Keratinocyte (primary cell): Measurements from ENCODE around the gene GCFC2. TPM values are rescaled to one million over a fixed set of nuclear protein-coding genes. Genes with fewer than 3 reads are reported as not detected.
A peak's percentile ranks its signal among the peaks of the same experiment; 100 is the strongest.
"Not testable (repeated sequence)": the region's sequence is repeated elsewhere in the genome, so short reads cannot be mapped to it uniquely, and the experiment has no call there.

Source experiments
- DNase-seq: peaks from one replicate; pipeline ENCODE4 v3.0.0-alpha.2; 2011; ENCODE audit warnings: low read depth, missing footprints, low spot score
- FAIRE-seq: peaks from 2 replicates; lab custom pipeline; 2011; peaks lifted over from hg19 to GRCh38; lab: Jason Lieb, UNC
- H2AFZ ChIP-seq: 2 replicates; pipeline ENCODE4 v1.6.0; 2012; ENCODE audit warnings: low read length, control low read depth, inconsistent platforms; ENCODE audit not compliant: control insufficient read depth
- H3K27ac ChIP-seq: 2 replicates; pipeline ENCODE4 v1.5.1; 2011; ENCODE audit warnings: low read length; ENCODE audit not compliant: control insufficient read depth, insufficient read depth
- H3K27me3 ChIP-seq: 3 replicates; pipeline ENCODE4 v1.6.0; 2011; ENCODE audit warnings: low read length; ENCODE audit not compliant: control insufficient read depth, insufficient read depth; ENCODE audit errors: extremely low read depth
- H3K36me3 ChIP-seq, 2 experiments: 2 replicates in 1 of 2; 3 replicates in 1 of 2; pipeline ENCODE4 v1.5.1; 2011; ENCODE audit warnings: low read length in 2 of 2, mild to moderate bottlenecking in 1 of 2; ENCODE audit not compliant: control insufficient read depth in 2 of 2, insufficient read depth in 2 of 2; ENCODE audit errors: extremely low read depth in 1 of 2
- H3K4me1 ChIP-seq: 3 replicates; pipeline ENCODE4 v1.5.1; 2011; ENCODE audit warnings: low read length; ENCODE audit not compliant: control insufficient read depth, insufficient read depth; ENCODE audit errors: extremely low read depth
- H3K4me2 ChIP-seq: 3 replicates; pipeline ENCODE4 v1.6.0; 2011; ENCODE audit warnings: low read depth, low read length; ENCODE audit not compliant: control insufficient read depth, insufficient read depth; ENCODE audit errors: extremely low read depth
- H3K4me3 ChIP-seq, 3 experiments: fragments of 200-600 bp in 1 of 3; sonication (generic) in 1 of 3; 2 replicates in 2 of 3; 3 replicates in 1 of 3; pipeline ENCODE4 v1.5.1; 2011 to 2016; ENCODE audit warnings: low read length in 3 of 3, mild to moderate bottlenecking in 3 of 3, control low read depth in 2 of 3, inconsistent platforms in 1 of 3, low read depth in 1 of 3, mixed read lengths in 1 of 3, mixed run types in 1 of 3, moderate library complexity in 1 of 3; ENCODE audit not compliant: control insufficient read depth in 2 of 3, insufficient read depth in 2 of 3; ENCODE audit errors: extremely low read depth in 1 of 3
- H3K79me2 ChIP-seq: 2 replicates; pipeline ENCODE4 v1.6.0; 2012; ENCODE audit warnings: low read length; ENCODE audit not compliant: control insufficient read depth, insufficient read depth
- H3K9ac ChIP-seq: 3 replicates; pipeline ENCODE4 v1.6.0; 2011; ENCODE audit warnings: low read length; ENCODE audit not compliant: control insufficient read depth, insufficient read depth; ENCODE audit errors: extremely low read depth
- H3K9me1 ChIP-seq: 3 replicates; pipeline ENCODE4 v1.6.0; 2011; ENCODE audit warnings: low read length; ENCODE audit not compliant: control insufficient read depth, insufficient read depth; ENCODE audit errors: extremely low read depth
- H3K9me3 ChIP-seq: 2 replicates; pipeline ENCODE4 v1.5.1; 2012; ENCODE audit warnings: low read depth, low read length; ENCODE audit not compliant: control insufficient read depth
- H4K20me1 ChIP-seq: 3 replicates; pipeline ENCODE4 v1.6.0; 2011; ENCODE audit warnings: low read length; ENCODE audit not compliant: control insufficient read depth, insufficient read depth; ENCODE audit errors: extremely low read depth
- EZH2 ChIP-seq: IDR thresholded peaks from one replicate; pipeline ENCODE4 v1.6.1; 2012; ENCODE audit warnings: inconsistent platforms, mild to moderate bottlenecking, low read length, moderate library complexity
- dilution Hi-C: fragments of 300-500 bp; cut with MboI; formaldehyde crosslinking; loops from one replicate; pipeline ENCODE4 v1.7.0; 2020; ENCODE audit warnings: low sequenced_read_pairs; ENCODE audit not compliant: extremely low pct_ligation_motif_present
- polyA plus RNA-seq, 5 experiments: library from polyadenylated mRNA; depleted of rRNA in 3 of 5; stranded (reverse) in 3 of 5; stranded (forward) in 1 of 5; unstranded in 1 of 5; fragments of >200 nt; gene quantifications; 1 replicate in 1 of 5; 2 replicates in 3 of 5; 3 replicates in 1 of 5; pipeline versions ENCODE4 v1.2.1 to v1.2.3, GENCODE V29; 2011 to 2012; ENCODE audit warnings: missing spikeins in 2 of 5, low read depth in 1 of 5, low replicate concordance in 1 of 5
- TF ChIP-seq, protein P1 (sequence below), 3 experiments: IDR thresholded peaks in 1 of 3; conservative IDR thresholded peaks in 1 of 3; optimal IDR thresholded peaks in 1 of 3; 2 replicates in 2 of 3; 3 replicates in 1 of 3; pipeline versions ENCODE3 to v1.5.1; 2011; ENCODE audit warnings: low read length in 3 of 3, mild to moderate bottlenecking in 3 of 3, moderate library complexity in 2 of 3, control low read depth in 1 of 3, inconsistent platforms in 1 of 3; ENCODE audit not compliant: insufficient read depth in 2 of 3; ENCODE audit errors: extremely low read depth in 1 of 3

The GCFC2 gene
- polyA plus RNA-seq, 1 donor (not counting 4 experiments of a cell fraction or from before 2014, with no cell fraction given) = 17.0 TPM

DNA sequence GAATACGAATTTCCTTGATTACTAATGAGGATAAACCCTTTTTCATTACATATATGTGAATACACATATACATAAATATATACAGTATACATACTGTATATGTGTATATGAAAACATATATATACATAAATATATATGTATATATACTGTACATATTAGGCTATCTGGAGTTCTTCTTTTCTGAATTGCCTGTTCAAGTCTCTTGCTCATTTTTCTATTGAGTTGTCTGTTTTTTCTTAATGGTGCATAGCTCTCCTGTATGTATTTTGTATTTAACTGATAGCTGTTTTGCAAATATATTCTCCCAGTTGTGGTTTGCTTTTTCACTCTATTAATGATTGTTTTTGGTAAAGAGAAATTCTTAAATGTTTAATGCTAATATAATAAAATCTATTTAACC is 8.9 kb upstream of the GCFC2 start:
- H2AFZ ChIP-seq = no peak overlapping the region
- H3K9me3 ChIP-seq = no peaks in the 10 kb centered on the region
- no peaks in the 10 kb centered on the region for H3K4me1 ChIP-seq
- DNase-seq (no peak), FAIRE-seq (no peak)
- H3K27ac ChIP-seq = no peak overlapping the region
- dilution Hi-C loops = no loop called here
- TF ChIP-seq EZH2 = no peak
- TF ChIP-seq, protein P1, sequence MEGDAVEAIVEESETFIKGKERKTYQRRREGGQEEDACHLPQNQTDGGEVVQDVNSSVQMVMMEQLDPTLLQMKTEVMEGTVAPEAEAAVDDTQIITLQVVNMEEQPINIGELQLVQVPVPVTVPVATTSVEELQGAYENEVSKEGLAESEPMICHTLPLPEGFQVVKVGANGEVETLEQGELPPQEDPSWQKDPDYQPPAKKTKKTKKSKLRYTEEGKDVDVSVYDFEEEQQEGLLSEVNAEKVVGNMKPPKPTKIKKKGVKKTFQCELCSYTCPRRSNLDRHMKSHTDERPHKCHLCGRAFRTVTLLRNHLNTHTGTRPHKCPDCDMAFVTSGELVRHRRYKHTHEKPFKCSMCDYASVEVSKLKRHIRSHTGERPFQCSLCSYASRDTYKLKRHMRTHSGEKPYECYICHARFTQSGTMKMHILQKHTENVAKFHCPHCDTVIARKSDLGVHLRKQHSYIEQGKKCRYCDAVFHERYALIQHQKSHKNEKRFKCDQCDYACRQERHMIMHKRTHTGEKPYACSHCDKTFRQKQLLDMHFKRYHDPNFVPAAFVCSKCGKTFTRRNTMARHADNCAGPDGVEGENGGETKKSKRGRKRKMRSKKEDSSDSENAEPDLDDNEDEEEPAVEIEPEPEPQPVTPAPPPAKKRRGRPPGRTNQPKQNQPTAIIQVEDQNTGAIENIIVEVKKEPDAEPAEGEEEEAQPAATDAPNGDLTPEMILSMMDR (optimal IDR thresholded peaks at IDR 0.05 in 1 of 3, IDR thresholded peaks at IDR 0.05 in 1 of 3, conservative IDR thresholded peaks at IDR 0.05 in 1 of 3; ENCODE audit: extremely low read depth in 1 of 3, insufficient read depth in 2 of 3, low read length in 3 of 3) = no peak
- no peak overlapping the region for H3K9ac ChIP-seq
- H3K27me3 ChIP-seq = peaks cover 3% of the 10 kb centered on the region
- H3K79me2 ChIP-seq = no peaks in the 10 kb centered on the region
- H4K20me1 ChIP-seq = no peaks in the 10 kb centered on the region
- no peak overlapping the region for H3K4me2 ChIP-seq
- no peaks in the 10 kb centered on the region for H3K36me3 ChIP-seq
- H3K4me3 ChIP-seq = no peak overlapping the region
- no peaks in the 10 kb centered on the region for H3K9me1 ChIP-seq

DNA sequence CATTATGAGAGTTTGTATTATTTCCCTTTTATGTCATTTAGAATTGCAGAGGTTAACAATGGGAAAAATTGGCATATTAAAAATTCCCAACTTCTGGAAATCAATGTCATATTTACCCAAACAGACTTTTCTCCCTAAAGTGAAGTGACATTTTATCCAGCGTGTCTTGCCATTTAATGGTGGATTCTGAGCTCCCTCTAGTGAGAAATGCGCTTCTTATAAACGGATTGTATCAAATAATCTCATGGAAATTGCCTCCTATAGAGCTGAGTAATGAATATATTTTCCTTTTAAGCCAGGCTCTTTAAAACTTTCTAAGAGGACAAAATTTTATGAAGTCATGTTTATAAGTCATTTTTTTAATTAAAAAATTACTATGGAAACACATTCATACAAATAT is 5.7 kb upstream of the GCFC2 start:
- dilution Hi-C loops = no loop called here
- H3K79me2 ChIP-seq = no peaks in the 10 kb centered on the region
- H3K27me3 ChIP-seq = no peaks in the 10 kb centered on the region
- no peaks in the 10 kb centered on the region for H4K20me1 ChIP-seq
- H3K9me3 ChIP-seq = no peaks in the 10 kb centered on the region
- FAIRE-seq (no peak), DNase-seq (no peak)
- no peaks in the 10 kb centered on the region for H3K9me1 ChIP-seq
- peaks cover under 1% of the 10 kb centered on the region for H3K4me1 ChIP-seq
- H3K4me2 ChIP-seq = no peak overlapping the region
- no peak for TF ChIP-seq EZH2
- TF ChIP-seq, protein P1 (optimal IDR thresholded peaks at IDR 0.05 in 1 of 3, IDR thresholded peaks at IDR 0.05 in 1 of 3, conservative IDR thresholded peaks at IDR 0.05 in 1 of 3; ENCODE audit: extremely low read depth in 1 of 3, insufficient read depth in 2 of 3, low read length in 3 of 3) = no peak
- no peak overlapping the region for H3K4me3 ChIP-seq
- no peaks in the 10 kb centered on the region for H3K36me3 ChIP-seq
- no peak overlapping the region for H3K9ac ChIP-seq
- no peak overlapping the region for H3K27ac ChIP-seq
- H2AFZ ChIP-seq = no peak overlapping the region

DNA sequence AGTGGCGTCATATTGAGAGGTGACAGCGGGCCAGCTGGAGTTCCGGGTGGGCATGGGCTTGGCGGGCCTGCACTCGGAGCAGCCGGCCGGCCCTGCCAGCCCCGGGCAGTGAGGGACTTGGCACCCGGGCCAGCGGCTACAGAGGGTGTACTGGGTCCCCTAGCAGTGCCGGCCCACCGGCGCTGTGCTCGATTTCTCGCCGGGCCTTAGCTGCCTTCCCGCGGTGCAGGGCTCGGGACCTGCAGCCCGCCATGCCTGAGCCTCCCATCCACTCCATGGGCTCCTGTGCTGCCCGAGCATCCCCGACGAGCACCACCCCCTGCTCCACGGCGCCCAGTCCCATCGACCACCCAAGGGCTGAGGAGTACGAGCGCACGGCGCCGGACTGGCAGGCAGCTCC is 875 bp upstream of the GCFC2 start:
- H3K79me2 ChIP-seq, H3K9ac ChIP-seq, H4K20me1 ChIP-seq, H3K4me3 ChIP-seq, H3K9me3 ChIP-seq, H3K27ac ChIP-seq, DNase-seq, H3K9me1 ChIP-seq, H3K36me3 ChIP-seq, FAIRE-seq, H2AFZ ChIP-seq, dilution Hi-C loops, H3K27me3 ChIP-seq: not testable (repeated sequence)
- H3K4me2 ChIP-seq = peak overlapping the region; percentile 94
- H3K4me1 ChIP-seq = peaks cover 12% of the 10 kb centered on the region
